ENCODE data around the gene UBP1.

Gene UBP1

GRCh38 chr3:33401781-33402180, 38.4 kb downstream of the UBP1 start (continued):
- TF ChIP-seq ZNF660 (tag by site-specific recombination; IDR thresholded peaks at IDR 0.05) (no peak), ZNF555 (tag by site-specific recombination; conservative IDR thresholded peaks at IDR 0.05) (no peak), ZNF239 (tag by site-specific recombination; IDR thresholded peaks at IDR 0.05) (no peak), GLIS2 (tag by site-specific recombination; IDR thresholded peaks at IDR 0.05) (no peak), FEZF1 (tag by site-specific recombination; IDR thresholded peaks at IDR 0.05) (no peak), ZFP37 (tag by site-specific recombination; IDR thresholded peaks at IDR 0.05) (no peak), ZFP69B (tag by site-specific recombination; IDR thresholded peaks at IDR 0.05) (no peak), SCRT1 (tag by site-specific recombination; IDR thresholded peaks at IDR 0.05; ENCODE audit: borderline replicate concordance) (no peak), ZNF433 (tag by site-specific recombination; IDR thresholded peaks at IDR 0.05; ENCODE audit: low read depth) (no peak), ZBTB21 (tag by site-specific recombination; IDR thresholded peaks at IDR 0.05) (no peak)

- no peak overlapping the region for H3K27ac ChIP-seq (ENCODE audit: extremely low read depth, low read depth, low read length)
- H3K4me3 ChIP-seq (ENCODE audit: low read depth, low read length) = no peak overlapping the region
- TF ChIP-seq HOXC10 (CRISPR knock-in tag; IDR thresholded peaks at IDR 0.05) = no peak
- TF ChIP-seq BCL11A (tag by site-specific recombination; IDR thresholded peaks at IDR 0.05; ENCODE audit: low read depth) = no peak
- no peak for TF ChIP-seq MZF1 (tag by site-specific recombination; IDR thresholded peaks at IDR 0.05; ENCODE audit: borderline replicate concordance)
- TF ChIP-seq ZNF560 (tag by site-specific recombination; IDR thresholded peaks at IDR 0.05; ENCODE audit: borderline replicate concordance) = no peak
- no peak for TF ChIP-seq BCL11B (tag by site-specific recombination; IDR thresholded peaks at IDR 0.05; ENCODE audit: low read depth)
- TF ChIP-seq ZNF692 (tag by site-specific recombination; IDR thresholded peaks at IDR 0.05) = no peak
- TF ChIP-seq ZBTB1 (tag by site-specific recombination; IDR thresholded peaks at IDR 0.05) = no peak
- peak; percentile 53 for TF ChIP-seq REST (tag by site-specific recombination; IDR thresholded peaks at IDR 0.05)
- no peak for TF ChIP-seq ZNF423 (tag by site-specific recombination; IDR thresholded peaks at IDR 0.05)
- CTCF ChIA-PET = no interaction called here
- no peaks in the 10 kb centered on the region for H3K4me1 ChIP-seq (ENCODE audit: control insufficient read depth, insufficient read depth, low read length)
- POLR2A ChIA-PET = no interaction called here
- peaks cover 14 to 89% of the 10 kb centered on the region in 2 experiments for H3K36me3 ChIP-seq (ENCODE audit: control insufficient read depth in 2 of 2, insufficient read depth in 1 of 2, low read length in 2 of 2)
- H3K9me3 ChIP-seq (ENCODE audit: control insufficient read depth, insufficient read depth, low read depth, low read length) = no peaks in the 10 kb centered on the region
Observed at GRCh38 chr3:33398410-33398809, 41.8 kb downstream of the UBP1 start.

- Histone ChIP-seq H3K27ac (ENCODE audit: extremely low read depth, low read depth, low read length) (no peak overlapping the region), H3K4me1 (ENCODE audit: control insufficient read depth, insufficient read depth, low read length) (no peaks in the 10 kb centered on the region), H3K9me3 (ENCODE audit: control insufficient read depth, insufficient read depth, low read depth, low read length) (no peaks in the 10 kb centered on the region), H3K36me3 (ENCODE audit: control insufficient read depth in 2 of 2, insufficient read depth in 1 of 2, low read length in 2 of 2) (peaks cover 17 to 90% of the 10 kb centered on the region in 2 experiments), H3K4me3 (ENCODE audit: low read depth, low read length) (no peak overlapping the region)
- POLR2A ChIA-PET = interaction anchor here (0.6 kb wide), 1 partner anchor 8 kb away, joined by 4 read pairs; no protein-coding TSS in a partner anchor
- CTCF ChIA-PET = interaction anchor here (1.3 kb wide), 1 partner anchor 23 kb away, joined by 7 read pairs; no protein-coding TSS in a partner anchor
- TF ChIP-seq KLF7 (tag by site-specific recombination; IDR thresholded peaks at IDR 0.05; ENCODE audit: borderline replicate concordance) = no peak
- no peak for TF ChIP-seq ZNF530 (tag by site-specific recombination; IDR thresholded peaks at IDR 0.05; ENCODE audit: low read depth)
- TF ChIP-seq ZNF768 (tag by site-specific recombination; IDR thresholded peaks at IDR 0.05) = no peak
- no peak for TF ChIP-seq ZNF571 (tag by site-specific recombination; IDR thresholded peaks at IDR 0.05)
- no peak for TF ChIP-seq ATF2 (tag by site-specific recombination; IDR thresholded peaks at IDR 0.05; ENCODE audit: low read depth)
- no peak for TF ChIP-seq ZNF211 (tag by site-specific recombination; IDR thresholded peaks at IDR 0.05; ENCODE audit: low read depth)
- no peak for TF ChIP-seq ZNF785 (tag by site-specific recombination; IDR thresholded peaks at IDR 0.05)
Observed at GRCh38 chr3:33395900-33396299, 44.3 kb downstream of the UBP1 start.
